Omental fat pad (tissue), 4 donors: ENCODE measurements around the gene ARHGEF11. TPM values are rescaled to one million over a fixed set of nuclear protein-coding genes. Genes with fewer than 3 reads are reported as not detected.

ENCODE experiments used
- ATAC-seq: fragments of 150-250 bp; one replicate; pipeline ENCODE4 v1.9.1; 2016; ENCODE audit warnings: mild to moderate bottlenecking, moderate library complexity; ENCODE audit not compliant: low FRiP score
- DNase-seq: peaks from one replicate; pipeline ENCODE4 v3.0.0-alpha.2; 2019; ENCODE audit warnings: low spot score
- CTCF ChIP-seq, 3 donors: fragments of 450-650 bp; IDR thresholded peaks; one replicate each; pipeline ENCODE4 v1.5.1; 2016 to 2017; ENCODE audit warnings: antibody characterized with exemption in 3 of 3, mild to moderate bottlenecking in 3 of 3, moderate library complexity in 2 of 3
- total RNA-seq, 4 donors: library from RNA; depleted of rRNA; stranded (reverse); fragments of >200 nt; gene quantifications; one replicate each; pipeline ENCODE4 v1.1.0, GENCODE V29; 2016

The ARHGEF11 gene
- total RNA-seq, 4 donors from 2014 or later, result 26.4 to 46.5 (median 35.6) TPM

GRCh38 chr1:156903328-156904091 is 142.0 kb downstream of the ARHGEF11 start:
- ATAC-seq, result no peak
- no peak for TF ChIP-seq CTCF (IDR thresholded peaks at IDR 0.05)

GRCh38 chr1:156901966-156902915 is 143.3 kb downstream of the ARHGEF11 start:
- ATAC-seq (no peak), DNase-seq (no peak)
- no peak for TF ChIP-seq CTCF (IDR thresholded peaks at IDR 0.05)

More at GRCh38 chr1:156903328-156904091, 142.0 kb downstream of the ARHGEF11 start:
- no peak for DNase-seq

GRCh38 chr1:156901590-156901900 is 144.0 kb downstream of the ARHGEF11 start:
- TF ChIP-seq CTCF (IDR thresholded peaks at IDR 0.05), result no peak
- no peak for ATAC-seq

GRCh38 chr1:156900896-156901589 is 144.5 kb downstream of the ARHGEF11 start:
- TF ChIP-seq CTCF (IDR thresholded peaks at IDR 0.05), result no peak
- no peak for ATAC-seq

More at GRCh38 chr1:156901590-156901900, 144.0 kb downstream of the ARHGEF11 start:
- DNase-seq, result no peak

GRCh38 chr1:156899956-156900718 is 145.4 kb downstream of the ARHGEF11 start:
- no peak for TF ChIP-seq CTCF (IDR thresholded peaks at IDR 0.05)
- DNase-seq, result no peak
- no peak for ATAC-seq

More at GRCh38 chr1:156900896-156901589, 144.5 kb downstream of the ARHGEF11 start:
- no peak for DNase-seq

- ATAC-seq, result no peak
- no peak for TF ChIP-seq CTCF (IDR thresholded peaks at IDR 0.05)
- DNase-seq, result no peak
Measured at GRCh38 chr1:156898971-156899664, 146.4 kb downstream of the ARHGEF11 start.
